Cardiac muscle cell (in vitro differentiated cells and primary cell): ENCODE measurements around the gene LCE3C. TPM values are rescaled to one million over a fixed set of nuclear protein-coding genes. Genes with fewer than 3 reads are reported as not detected.

ENCODE experiments used
- DNase-seq, 2 donors: peaks; one replicate each; pipeline versions ENCODE4 v3.0.0 to v3.0.0-alpha.2; 2010 to 2017; ENCODE audit warnings: low read depth in 1 of 2, low spot score in 1 of 2
- H3K27ac ChIP-seq: fragments of 200-600 bp; sonication (generic); 2 replicates; pipeline ENCODE4 v1.5.1; 2016
- H3K27me3 ChIP-seq: fragments of 200-600 bp; sonication (generic); 2 replicates; pipeline ENCODE4 v1.6.0; 2016; ENCODE audit warnings: control low read depth
- H3K36me3 ChIP-seq: fragments of 200-600 bp; sonication (generic); 2 replicates; pipeline ENCODE4 v1.5.1; 2016; ENCODE audit warnings: control low read depth
- H3K4me1 ChIP-seq: fragments of 200-600 bp; sonication (generic); 2 replicates; pipeline ENCODE4 v1.8.1; 2017; ENCODE audit warnings: low read depth, mild to moderate bottlenecking, mixed run types
- H3K4me3 ChIP-seq: fragments of 200-600 bp; sonication (generic); 2 replicates; pipeline ENCODE4 v1.5.1; 2016; ENCODE audit warnings: mild to moderate bottlenecking
- H3K9me3 ChIP-seq: fragments of 200-600 bp; sonication (generic); 2 replicates; pipeline ENCODE4 v1.5.1; 2017; ENCODE audit warnings: low read depth, mild to moderate bottlenecking, control low read depth
- CTCF ChIP-seq: IDR thresholded peaks from 2 replicates; pipeline ENCODE4 v1.5.1; 2012; ENCODE audit warnings: low read depth, mild to moderate bottlenecking, low read length
- polyA plus RNA-seq: library from polyadenylated mRNA; unstranded; fragments of >200 nt; fragmentation: Nextera tagmentation; extraction: Ambion mirVana; gene quantifications from 2 replicates; pipeline ENCODE4 v1.2.1, GENCODE V29; 2016
- total RNA-seq: library from RNA; depleted of rRNA; stranded (reverse); fragments of >200 nt; gene quantifications from 2 replicates; pipeline ENCODE4 v1.2.3, GENCODE V29; 2016

The LCE3C gene
- total and polyA plus RNA-seq, 2 experiments from 2014 or later = not detected

DNA sequence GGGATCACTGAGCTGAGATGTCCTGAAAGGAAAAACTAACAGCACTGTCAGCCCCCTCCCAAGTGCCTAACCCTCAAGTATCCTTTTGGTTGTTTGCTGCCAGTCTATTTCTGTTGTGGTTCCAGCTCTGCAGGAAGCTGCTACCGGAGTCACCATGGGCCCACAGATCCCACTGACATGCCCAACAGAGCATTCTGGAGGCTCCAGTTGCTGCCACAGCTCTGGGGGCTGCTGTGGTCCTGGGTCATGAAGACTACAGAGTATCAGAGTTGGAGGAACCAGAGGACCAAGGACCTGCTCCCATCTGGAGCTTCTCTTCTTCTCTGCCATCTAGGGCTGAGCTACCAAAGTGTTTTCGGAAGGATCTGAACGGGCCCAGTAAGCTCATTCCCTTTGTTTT is 22.0 kb downstream of the LCE3C start:
- Histone ChIP-seq H3K27ac (no peak overlapping the region), H3K36me3 (no peaks in the 10 kb centered on the region), H3K27me3 (no peaks in the 10 kb centered on the region), H3K9me3 (peaks cover 4% of the 10 kb centered on the region), H3K4me3 (no peak overlapping the region), H3K4me1 (no peaks in the 10 kb centered on the region)
- no peak for DNase-seq
- TF ChIP-seq CTCF = no peak

DNA sequence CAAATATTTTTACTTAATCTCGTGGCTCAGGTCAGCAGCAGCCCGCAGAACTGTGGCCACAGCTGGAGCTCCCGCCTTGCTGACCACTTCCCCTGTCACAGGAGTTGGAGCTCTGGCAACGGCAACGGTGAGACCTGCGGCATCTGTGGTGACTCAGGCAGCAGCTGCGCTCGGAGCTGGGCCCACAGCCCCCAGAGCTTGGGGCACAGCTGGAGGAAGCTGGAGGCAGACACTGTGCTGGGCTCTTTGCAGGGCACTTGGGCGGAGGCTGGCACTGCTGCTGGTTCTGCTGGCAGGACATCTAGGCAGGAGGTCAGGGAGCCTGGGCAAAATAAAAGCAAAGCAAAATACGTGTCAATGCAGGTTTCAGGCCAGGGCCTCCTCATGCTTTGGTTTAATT is 22.8 kb downstream of the LCE3C start, which contains the start of gene LCE3A:
TSS of gene LCE3A (minus strand) at position 301 of the 400 bp plus-strand sequence. CDS start at position 301, 0 bp downstream.
- no peak within 1 kb of the TSS for H3K4me3 ChIP-seq
- TF ChIP-seq CTCF = no peak
- no peak for DNase-seq
- H3K36me3 ChIP-seq = no peaks in the 10 kb centered on the region
- no peaks in the 10 kb centered on the region for H3K4me1 ChIP-seq
- H3K27me3 ChIP-seq = no peaks in the 10 kb centered on the region
- H3K9me3 ChIP-seq = peaks cover 2% of the 10 kb centered on the region
- no peak within 1 kb of the TSS for H3K27ac ChIP-seq

DNA sequence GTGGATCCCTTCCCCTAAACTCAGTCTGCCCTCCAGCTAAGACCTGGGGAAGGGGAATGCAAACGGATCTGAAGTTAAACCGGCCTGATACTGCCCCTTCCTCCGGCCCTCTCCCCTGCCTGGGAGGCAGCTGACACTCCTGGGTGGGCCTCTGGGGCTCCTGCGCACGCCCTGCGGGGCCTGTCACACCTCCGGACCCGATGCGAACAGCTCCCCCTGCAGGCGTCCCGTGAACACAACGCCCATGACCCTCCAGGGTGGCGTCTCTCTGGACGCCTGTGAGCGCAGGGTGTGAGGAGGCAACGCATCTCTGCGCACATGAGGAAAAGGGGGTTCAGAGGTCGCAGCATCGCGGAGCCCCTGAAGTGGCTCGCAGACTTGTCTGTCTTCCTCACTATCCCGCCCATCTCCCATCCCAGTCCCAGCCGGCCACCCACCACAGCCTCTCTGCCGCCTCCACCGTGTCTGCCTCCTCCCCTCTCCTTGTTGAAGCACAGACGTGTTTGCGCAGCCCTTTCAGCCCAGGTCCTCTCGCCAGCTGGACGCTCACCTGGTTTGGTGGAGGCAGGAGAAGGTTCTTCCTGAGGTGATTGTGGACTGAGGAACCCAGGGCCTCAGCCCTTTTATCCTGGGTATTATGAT is 23.3 kb downstream of the LCE3C start:
- no peaks in the 10 kb centered on the region for H3K9me3 ChIP-seq

DNA sequence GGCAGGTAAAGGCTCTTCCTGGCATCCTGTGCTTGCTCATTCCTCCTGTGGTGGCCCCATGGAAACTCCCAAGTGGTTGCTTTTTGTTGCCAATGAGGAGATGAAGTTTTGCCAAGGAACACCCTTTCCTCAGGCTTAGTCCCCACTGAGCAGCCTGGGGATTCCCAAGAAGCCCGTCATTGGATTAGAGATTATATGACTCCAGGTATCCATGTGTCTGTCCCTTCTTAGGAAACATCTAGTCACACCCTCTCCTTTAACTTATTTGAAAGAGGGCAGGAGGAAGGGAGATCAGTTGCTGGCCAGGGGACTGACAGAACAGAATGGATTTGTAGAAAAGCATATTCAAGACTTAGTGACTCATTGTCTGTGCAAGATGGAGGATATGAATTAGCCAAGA is 26.7 kb downstream of the LCE3C start:
- no peak for DNase-seq
- H3K9me3 ChIP-seq = no peaks in the 10 kb centered on the region
- no peaks in the 10 kb centered on the region for H3K27me3 ChIP-seq
- no peak overlapping the region for H3K27ac ChIP-seq
- TF ChIP-seq CTCF = no peak
- H3K36me3 ChIP-seq = no peaks in the 10 kb centered on the region
- no peaks in the 10 kb centered on the region for H3K4me1 ChIP-seq
- no peak overlapping the region for H3K4me3 ChIP-seq

More for the DNA sequence above, 23.3 kb downstream of the LCE3C start:
- no peak for TF ChIP-seq CTCF
- Histone ChIP-seq H3K4me3 (no peak overlapping the region), H3K27ac (no peak overlapping the region), H3K36me3 (no peaks in the 10 kb centered on the region), H3K27me3 (no peaks in the 10 kb centered on the region), H3K4me1 (no peaks in the 10 kb centered on the region)
- no peak for DNase-seq

DNA sequence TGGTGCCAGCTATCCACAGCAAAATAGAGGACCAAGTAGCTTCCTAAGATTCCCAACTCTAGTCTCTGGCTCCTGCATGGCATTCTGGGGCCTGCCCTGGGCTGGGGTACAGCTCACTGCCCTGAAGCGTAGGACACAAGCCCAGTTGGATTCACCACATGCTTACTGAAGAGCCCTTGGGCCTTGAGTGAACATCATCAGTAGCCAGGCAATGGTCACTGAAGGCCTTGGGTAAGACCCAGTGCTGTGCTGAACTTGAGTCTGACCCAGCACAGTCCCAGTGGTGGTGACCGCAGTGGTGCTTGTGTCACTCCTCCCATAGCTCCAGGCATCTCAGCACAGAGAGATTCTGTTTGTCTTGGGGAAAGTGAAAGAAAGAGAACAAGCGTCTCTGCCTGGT is 30.6 kb downstream of the LCE3C start:
- no peak for TF ChIP-seq CTCF

More for the DNA sequence above, 30.6 kb downstream of the LCE3C start:
- H3K27ac ChIP-seq = no peak overlapping the region
- H3K4me1 ChIP-seq = no peaks in the 10 kb centered on the region
- no peak overlapping the region for H3K4me3 ChIP-seq
- no peaks in the 10 kb centered on the region for H3K27me3 ChIP-seq
- H3K36me3 ChIP-seq = no peaks in the 10 kb centered on the region
- H3K9me3 ChIP-seq = no peaks in the 10 kb centered on the region
- no peak for DNase-seq
